K562 treated with DMSO at 1 percent for 24 hours (cell line): ENCODE results near the gene PGM2L1. TPM values are rescaled to one million over a fixed set of nuclear protein-coding genes. Genes with fewer than 3 reads are reported as not detected.

Source experiments
- total RNA-seq: library from RNA; unstranded; fragments of 300-600 nt; gene quantifications from 2 replicates; pipeline ENCODE4 v1.2.3, GENCODE V29; 2022; ENCODE audit warnings: low read depth; ENCODE audit not compliant: insufficient read depth

Gene PGM2L1
- 1.2 and 1.4 TPM in 2 replicates for total RNA-seq

GRCh38 chr11:74398244-74399159, at the start of gene PGM2L1:
PGM2L1 (minus strand) TSS chr11:74398433; CDS start chr11:74398161, 272 bp downstream.

DNA sequence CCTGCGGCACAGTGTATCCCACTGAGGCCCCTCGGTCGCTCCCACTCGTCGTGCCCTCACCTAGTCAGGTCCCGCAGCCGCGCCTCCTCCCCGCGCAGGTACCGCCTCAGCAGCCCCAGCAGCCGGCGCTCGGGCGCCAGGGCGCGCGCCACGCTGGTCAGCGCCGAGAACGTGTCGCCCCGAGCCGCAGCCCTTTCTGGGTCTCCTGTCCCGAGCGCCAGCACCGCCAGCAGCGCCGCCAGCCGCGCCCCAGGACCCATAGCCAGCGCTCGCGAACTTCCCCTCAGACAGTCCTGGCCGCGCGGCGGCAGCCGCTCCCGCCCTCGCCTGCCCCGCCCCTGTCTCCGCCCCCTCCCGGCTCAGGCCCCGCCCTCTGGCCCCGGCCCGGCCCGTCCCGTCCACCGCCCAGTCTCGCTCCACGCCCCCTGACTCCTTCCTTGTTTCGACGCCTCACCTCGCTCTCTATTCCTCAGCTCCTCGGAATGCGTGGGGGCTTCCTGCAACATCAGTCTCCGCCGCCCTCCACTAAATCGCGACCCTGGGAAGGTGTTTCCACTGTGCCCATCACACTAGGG, 86.8 kb downstream of the PGM2L1 start, which contains the start of gene P4HA3:
TSS of gene P4HA3 (minus strand) at position 289 of the 575 bp plus-strand sequence. CDS start at position 260, 29 bp downstream.

Other genes with a start within 250 kb of the PGM2L1 start
- gene C2CD3, start 227.4 kb downstream of the PGM2L1 start, total RNA-seq, result 19.1 and 19.7 TPM in 2 replicates
- 56.1 and 57.1 TPM in 2 replicates for gene PPME1, start 227.1 kb downstream of the PGM2L1 start, total RNA-seq
- gene P4HA3, start 86.8 kb downstream of the PGM2L1 start, total RNA-seq, result not detected in 2 replicates
- gene KCNE3, start 69.1 kb upstream of the PGM2L1 start, total RNA-seq, result 6.9 and 7.6 TPM in 2 replicates
- 9.5 and 12.7 TPM in 2 replicates for gene LIPT2, start 95.3 kb upstream of the PGM2L1 start, total RNA-seq
- gene POLD3, start 194.1 kb upstream of the PGM2L1 start, total RNA-seq, result 10.6 and 10.8 TPM in 2 replicates